ENCODE results near the gene C17orf50. TPM values are rescaled to one million over a fixed set of nuclear protein-coding genes. Genes with fewer than 3 reads are reported as not detected.

C17orf50 gene
- total and polyA plus RNA-seq, 2 experiments from 2014 or later, result not detected

GRCh38 chr17:35738519-35739133 lies 22.1 kb upstream of the C17orf50 start:
- H3K4me3 ChIP-seq, result no peak overlapping the region
- WGBS (ENCODE audit: low lambda C conversion rate, missing lambda C conversion rate), result 83% methylated on average over 5 of the region's 5 CpGs
- no peak overlapping the region for H2AFZ ChIP-seq
- DNase-seq (ENCODE audit: low spot score), result no peak
- H3K9me3 ChIP-seq (ENCODE audit: low read depth), result no peaks in the 10 kb centered on the region
- H4K20me1 ChIP-seq (ENCODE audit: insufficient read depth, poor library complexity, severe bottlenecking), result no peaks in the 10 kb centered on the region
- H3K9me2 ChIP-seq (replicated peaks; ENCODE audit: insufficient read depth), result no peaks in the 10 kb centered on the region
- TF ChIP-seq EZH2 (IDR thresholded peaks at IDR 0.05; ENCODE audit: borderline replicate concordance), result no peak
- no peak for TF ChIP-seq EZH2phosphoT487 (IDR thresholded peaks at IDR 0.05; ENCODE audit: low read depth, severe bottlenecking, unreplicated experiment)
- no peak for TF ChIP-seq CTCF (IDR thresholded peaks at IDR 0.05; ENCODE audit: poor library complexity)
- H3K4me1 ChIP-seq (ENCODE audit: insufficient read depth), result no peaks in the 10 kb centered on the region
- H3K36me3 ChIP-seq (replicated peaks; ENCODE audit: insufficient read depth, low read depth), result no peaks in the 10 kb centered on the region
- no peak overlapping the region for H3K4me2 ChIP-seq
- H3K79me2 ChIP-seq, result no peaks in the 10 kb centered on the region
- no peak overlapping the region for H3K27ac ChIP-seq
- peaks cover 32% of the 10 kb centered on the region for H3K27me3 ChIP-seq

GRCh38 chr17:35740216-35740615 lies 20.5 kb upstream of the C17orf50 start:
- H4K20me1 ChIP-seq (ENCODE audit: insufficient read depth, poor library complexity, severe bottlenecking), result no peaks in the 10 kb centered on the region
- peaks cover 32% of the 10 kb centered on the region for H3K27me3 ChIP-seq
- no peak for DNase-seq (ENCODE audit: low spot score)
- no peak overlapping the region for H2AFZ ChIP-seq
- no peaks in the 10 kb centered on the region for H3K4me1 ChIP-seq (ENCODE audit: insufficient read depth)
- 95% methylated on average over 7 of the region's 7 CpGs for WGBS (ENCODE audit: low lambda C conversion rate, missing lambda C conversion rate)
- H3K9me3 ChIP-seq (ENCODE audit: low read depth), result no peaks in the 10 kb centered on the region
- H3K9me2 ChIP-seq (replicated peaks; ENCODE audit: insufficient read depth), result no peaks in the 10 kb centered on the region
- no peak overlapping the region for H3K27ac ChIP-seq
- no peak overlapping the region for H3K4me2 ChIP-seq
- no peak overlapping the region for H3K4me3 ChIP-seq
- no peaks in the 10 kb centered on the region for H3K79me2 ChIP-seq
- TF ChIP-seq EZH2 (IDR thresholded peaks at IDR 0.05; ENCODE audit: borderline replicate concordance) (no peak), EZH2phosphoT487 (IDR thresholded peaks at IDR 0.05; ENCODE audit: low read depth, severe bottlenecking, unreplicated experiment) (no peak), CTCF (IDR thresholded peaks at IDR 0.05; ENCODE audit: poor library complexity) (no peak)
- no peaks in the 10 kb centered on the region for H3K36me3 ChIP-seq (replicated peaks; ENCODE audit: insufficient read depth, low read depth)

GRCh38 chr17:35740997-35741931 lies 19.4 kb upstream of the C17orf50 start:
- Histone ChIP-seq H3K9me3 (ENCODE audit: low read depth) (no peaks in the 10 kb centered on the region), H3K4me1 (ENCODE audit: insufficient read depth) (no peaks in the 10 kb centered on the region), H3K4me3 (no peak overlapping the region), H3K4me2 (peak overlapping the region; percentile 69), H3K9me2 (replicated peaks; ENCODE audit: insufficient read depth) (no peaks in the 10 kb centered on the region), H3K27me3 (peaks cover 32% of the 10 kb centered on the region), H3K36me3 (replicated peaks; ENCODE audit: insufficient read depth, low read depth) (no peaks in the 10 kb centered on the region), H2AFZ (no peak overlapping the region), H3K27ac (no peak overlapping the region), H4K20me1 (ENCODE audit: insufficient read depth, poor library complexity, severe bottlenecking) (no peaks in the 10 kb centered on the region), H3K79me2 (no peaks in the 10 kb centered on the region)
- no peak for DNase-seq (ENCODE audit: low spot score)
- 48% methylated on average over 42 of the region's 73 CpGs for WGBS (ENCODE audit: low lambda C conversion rate, missing lambda C conversion rate)
- TF ChIP-seq CTCF (IDR thresholded peaks at IDR 0.05; ENCODE audit: poor library complexity) (no peak), EZH2phosphoT487 (IDR thresholded peaks at IDR 0.05; ENCODE audit: low read depth, severe bottlenecking, unreplicated experiment) (no peak), EZH2 (IDR thresholded peaks at IDR 0.05; ENCODE audit: borderline replicate concordance) (peak; percentile 28)

Data from hepatocyte (in vitro differentiated cells).